Thymus (tissue), 11 donors: ENCODE measurements around the gene DDX54. TPM values are rescaled to one million over a fixed set of nuclear protein-coding genes. Genes with fewer than 3 reads are reported as not detected.

Experiments
- DNase-seq, 9 donors: peaks; one replicate each; pipeline ENCODE4 v3.0.0-alpha.2; 2013; ENCODE audit warnings: low spot score in 9 of 9, low read depth in 6 of 9, missing footprints in 1 of 9
- H3K27ac ChIP-seq, 2 donors: one replicate each; pipeline ENCODE4 v1.5.1; 2013; ENCODE audit warnings: control low read depth in 1 of 2, low read depth in 1 of 2, low read length in 1 of 2, mild to moderate bottlenecking in 1 of 2, moderate library complexity in 1 of 2
- H3K27me3 ChIP-seq, 2 donors: one replicate each; pipeline ENCODE4 v1.5.1; 2013; ENCODE audit warnings: low read length in 1 of 2; ENCODE audit not compliant: control insufficient read depth in 2 of 2, insufficient read depth in 1 of 2
- H3K36me3 ChIP-seq, 2 donors: one replicate each; pipeline ENCODE4 v1.5.1; 2013; ENCODE audit warnings: low read length in 1 of 2, mild to moderate bottlenecking in 1 of 2, moderate library complexity in 1 of 2; ENCODE audit not compliant: control insufficient read depth in 2 of 2, insufficient read depth in 2 of 2
- H3K4me1 ChIP-seq, 2 donors: one replicate each; pipeline ENCODE4 v1.5.1; 2013; ENCODE audit warnings: low read length in 2 of 2; ENCODE audit not compliant: control insufficient read depth in 2 of 2, insufficient read depth in 2 of 2
- H3K4me3 ChIP-seq, 2 donors: one replicate each; pipeline ENCODE4 v1.5.1; 2013; ENCODE audit warnings: low read length in 2 of 2, control low read depth in 1 of 2, mild to moderate bottlenecking in 1 of 2
- H3K9me3 ChIP-seq, 2 donors: one replicate each; pipeline ENCODE4 v1.5.1; 2013; ENCODE audit warnings: low read length in 1 of 2, mild to moderate bottlenecking in 1 of 2; ENCODE audit not compliant: control insufficient read depth in 2 of 2, insufficient read depth in 1 of 2
- WGBS: extraction: QIAGEN DNeasy Blood & Tissue Kit; methylation state at CpG from one replicate; pipeline ENCODE4 v1.1.7; 2013; 5-methylcytosine and 5-hydroxymethylcytosine counted together
- polyA plus RNA-seq: library from polyadenylated mRNA; stranded (reverse); fragments of 200-250 nt; gene quantifications from one replicate; pipeline ENCODE4 v1.2.3, GENCODE V29; 2013
- total RNA-seq: library from RNA; stranded (reverse); fragments of 120-200 nt; gene quantifications from one replicate; pipeline ENCODE4 v1.2.4, GENCODE V29; 2013
- donor health status: healthy.

The DDX54 gene
- total and polyA plus RNA-seq, 2 donors: 23.6 to 49.8 TPM

DNA sequence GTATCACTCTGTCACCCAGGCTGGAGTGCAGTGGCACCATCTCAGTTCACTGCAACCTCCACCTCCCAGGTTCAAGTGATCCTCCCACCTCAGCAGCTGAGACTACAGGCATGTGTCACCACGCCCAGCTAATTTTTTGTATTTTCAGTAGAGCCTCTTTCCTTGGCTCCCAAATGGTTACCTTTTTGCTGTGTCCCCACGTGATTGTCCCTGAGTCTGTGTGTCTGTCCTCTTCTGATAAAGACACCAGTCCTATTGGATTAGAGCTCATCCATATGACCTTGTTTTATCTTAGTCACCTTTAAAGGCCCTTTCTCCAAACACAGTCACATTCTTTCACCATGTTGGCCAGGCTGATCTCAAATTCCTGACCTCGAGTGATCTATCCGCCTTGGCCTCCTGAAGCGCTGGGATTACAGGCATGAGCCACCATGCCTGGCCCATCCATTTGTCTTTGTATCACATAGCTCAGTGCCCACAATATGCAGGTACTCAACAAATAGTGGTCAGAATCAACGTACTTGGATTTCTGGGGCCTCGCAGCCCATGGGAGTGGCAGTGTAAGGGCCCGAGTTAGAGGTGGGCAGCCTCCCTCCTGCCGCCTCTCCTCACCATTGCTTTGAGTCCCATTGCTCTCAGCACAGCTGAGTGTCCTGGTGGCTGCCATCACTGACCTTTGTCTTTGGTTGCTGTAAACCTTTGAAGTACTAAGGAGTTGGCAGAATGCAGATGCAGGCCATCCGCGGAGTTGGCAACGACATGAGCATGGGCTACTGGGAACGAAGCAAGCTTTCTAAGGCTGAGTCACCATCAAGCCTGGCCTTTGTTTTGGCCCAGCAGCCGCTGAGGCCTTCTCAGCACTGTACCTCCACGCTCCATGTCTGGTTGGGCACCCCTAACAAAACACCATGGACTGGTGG lies 45.3 kb upstream of the DDX54 start:
- WGBS: 97% methylated on average over 15 of the region's 15 CpGs
- Histone ChIP-seq H3K9me3 (peaks cover 0 to 6% of the 10 kb centered on the region in 2 donors), H3K27ac (no peak overlapping the region), H3K4me1 (peaks cover 19 to 45% of the 10 kb centered on the region in 2 donors), H3K27me3 (no peaks in the 10 kb centered on the region), H3K36me3 (peaks cover 12 to 13% of the 10 kb centered on the region in 2 donors), H3K4me3 (no peak overlapping the region)
- DNase-seq: no peak

- no peak for DNase-seq
- peak overlapping the region in 1 of 2 donors; percentile 21 for H3K27ac ChIP-seq
- H3K36me3 ChIP-seq: peaks cover 12 to 13% of the 10 kb centered on the region in 2 donors
- peaks cover 16 to 41% of the 10 kb centered on the region in 2 donors for H3K4me1 ChIP-seq
- H3K27me3 ChIP-seq: no peaks in the 10 kb centered on the region
- peaks cover 0 to 6% of the 10 kb centered on the region in 2 donors for H3K9me3 ChIP-seq
- WGBS: 96% methylated on average over 5 of the region's 5 CpGs
- H3K4me3 ChIP-seq: no peak overlapping the region
Measured at GRCh38 chr12:113228394-113229028, 43.2 kb upstream of the DDX54 start.

GRCh38 chr12:113227686-113228391 lies 42.6 kb upstream of the DDX54 start:
- Histone ChIP-seq H3K4me3 (no peak overlapping the region), H3K27ac (no peak overlapping the region), H3K9me3 (peaks cover 0 to 6% of the 10 kb centered on the region in 2 donors), H3K4me1 (peaks cover 14 to 41% of the 10 kb centered on the region in 2 donors), H3K27me3 (no peaks in the 10 kb centered on the region), H3K36me3 (peaks cover 12 to 13% of the 10 kb centered on the region in 2 donors)
- 96% methylated on average over 5 of the region's 5 CpGs for WGBS
- no peak for DNase-seq

DNA sequence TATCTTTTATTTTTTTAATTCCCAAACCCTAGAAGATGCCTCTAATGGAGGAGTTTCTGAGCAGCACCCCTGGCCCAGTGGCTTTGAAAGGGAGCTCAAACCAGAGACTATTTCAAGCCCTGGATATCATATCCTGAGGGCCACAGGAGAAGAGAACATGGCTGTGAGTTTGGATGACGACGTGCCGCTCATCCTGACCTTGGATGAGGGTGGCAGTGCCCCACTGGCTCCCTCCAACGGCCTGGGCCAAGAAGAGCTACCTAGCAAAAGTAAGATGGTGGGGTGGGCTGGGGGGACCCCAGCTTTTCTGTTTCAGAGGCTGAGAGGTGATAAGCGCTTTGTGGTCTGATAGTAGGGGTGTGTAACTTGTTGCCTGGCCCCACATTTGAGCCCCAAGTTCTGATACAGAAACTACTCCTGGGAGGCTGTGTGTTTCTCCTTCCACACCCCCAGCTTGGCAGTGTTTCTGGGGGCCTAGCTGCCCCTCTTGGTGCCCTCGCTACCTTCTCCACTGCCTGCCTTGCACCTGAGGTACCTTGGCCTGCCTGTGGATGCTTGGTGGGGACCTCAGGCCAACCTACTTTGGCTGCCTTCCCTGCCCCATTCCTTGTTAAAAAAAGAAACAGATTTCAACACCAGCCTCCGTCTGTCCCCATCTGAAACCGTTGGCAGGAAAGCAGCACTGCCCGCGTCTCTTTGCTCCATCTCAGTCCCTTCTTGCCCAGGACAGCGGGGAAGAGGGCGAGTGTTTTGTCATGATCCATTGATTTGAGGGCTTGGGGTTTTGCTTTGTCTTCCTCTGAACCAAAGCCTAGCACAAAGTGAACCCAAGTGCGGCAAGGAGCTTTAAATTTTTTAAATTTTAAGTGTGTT lies 41.7 kb upstream of the DDX54 start:
- H3K4me1 ChIP-seq: peaks cover 14 to 40% of the 10 kb centered on the region in 2 donors
- no peak for DNase-seq
- peaks cover 11 to 12% of the 10 kb centered on the region in 2 donors for H3K36me3 ChIP-seq
- H3K4me3 ChIP-seq: no peak overlapping the region
- peaks cover 0 to 6% of the 10 kb centered on the region in 2 donors for H3K9me3 ChIP-seq
- H3K27me3 ChIP-seq: no peaks in the 10 kb centered on the region
- WGBS: 91% methylated on average over 13 of the region's 13 CpGs
- peak overlapping the region in 1 of 2 donors; percentile 20 for H3K27ac ChIP-seq

GRCh38 chr12:113224955-113225354 lies 39.7 kb upstream of the DDX54 start:
- 98% methylated on average over 4 of the region's 4 CpGs for WGBS
- Histone ChIP-seq H3K27ac (no peak overlapping the region), H3K4me1 (peaks cover 22 to 39% of the 10 kb centered on the region in 2 donors), H3K4me3 (no peak overlapping the region), H3K27me3 (no peaks in the 10 kb centered on the region), H3K9me3 (no peaks in the 10 kb centered on the region), H3K36me3 (peaks cover 3% of the 10 kb centered on the region in 2 donors)
- DNase-seq: no peak

DNA sequence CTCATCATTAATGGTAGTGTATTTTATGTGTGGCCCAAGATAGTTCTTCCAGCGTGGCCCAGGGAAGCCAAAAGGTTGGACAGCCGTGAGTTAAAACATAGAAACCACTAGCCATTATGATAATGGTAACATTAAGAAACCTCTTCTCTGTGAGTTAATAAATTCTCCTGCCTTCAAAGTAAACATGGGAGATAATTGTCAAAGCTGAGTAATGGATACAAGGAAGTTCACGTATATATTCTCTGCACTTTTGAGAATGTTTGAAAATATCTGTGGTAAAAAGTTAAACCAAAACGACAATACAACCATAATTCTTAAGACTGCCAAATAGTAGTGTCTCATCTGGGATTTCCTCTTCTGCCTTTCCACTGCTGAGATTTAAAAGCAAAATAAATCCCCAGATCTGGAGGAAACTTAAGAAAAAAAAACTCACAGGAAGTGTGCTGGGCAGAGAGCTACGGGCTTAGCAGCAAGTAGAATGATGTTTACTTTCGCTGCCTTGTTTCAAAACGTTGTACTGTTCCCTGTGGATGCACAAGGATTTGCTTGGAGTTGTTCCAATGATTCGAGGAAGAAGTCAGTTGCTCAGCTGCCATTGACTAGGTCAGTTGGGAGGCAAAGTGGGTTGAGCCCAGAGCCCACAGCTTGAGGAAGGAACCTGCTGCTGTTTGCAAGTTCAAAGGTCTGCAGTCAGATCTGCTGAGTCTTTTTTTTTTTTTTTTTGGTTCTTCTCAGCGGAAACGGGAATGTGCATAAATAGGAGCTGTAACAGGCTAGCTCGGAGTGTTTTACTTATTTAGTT lies 37.7 kb upstream of the DDX54 start:
- 27% methylated on average over 11 of the region's 11 CpGs for WGBS
- peaks cover 3% of the 10 kb centered on the region in 2 donors for H3K36me3 ChIP-seq
- H3K4me1 ChIP-seq: peaks cover 22 to 32% of the 10 kb centered on the region in 2 donors
- H3K9me3 ChIP-seq: no peaks in the 10 kb centered on the region
- peak in 7 of 9 donors; percentile 37 to 74 (median 50) for DNase-seq
- H3K27ac ChIP-seq: peak overlapping the region; percentile 72 to 94
- H3K4me3 ChIP-seq: peak overlapping the region; percentile 8 to 33
- no peaks in the 10 kb centered on the region for H3K27me3 ChIP-seq

GRCh38 chr12:113221997-113222729 lies 36.9 kb upstream of the DDX54 start:
- DNase-seq: no peak
- Histone ChIP-seq H3K27me3 (no peaks in the 10 kb centered on the region), H3K27ac (peak overlapping the region; percentile 72), H3K9me3 (no peaks in the 10 kb centered on the region), H3K4me1 (peaks cover 27 to 39% of the 10 kb centered on the region in 2 donors), H3K4me3 (peak overlapping the region; percentile 54 to 71), H3K36me3 (peaks cover 3% of the 10 kb centered on the region in 2 donors)
- WGBS: 54% methylated on average over 12 of the region's 12 CpGs
